HG03469 (cell line): Measurements from ENCODE around the gene MGAT1.
"Not testable (repeated sequence)": the region's sequence is repeated elsewhere in the genome, so short reads cannot be mapped to it uniquely, and the experiment has no call there.

Source experiments
- ATAC-seq: cut with Tn5 transposase; IDR thresholded peaks from one replicate; pipeline ENCODE4 v1.9.1; 2021; ENCODE audit warnings: mild to moderate bottlenecking, moderate library complexity, moderate number of reproducible peaks; ENCODE audit not compliant: unreplicated experiment

MGAT1 gene

DNA sequence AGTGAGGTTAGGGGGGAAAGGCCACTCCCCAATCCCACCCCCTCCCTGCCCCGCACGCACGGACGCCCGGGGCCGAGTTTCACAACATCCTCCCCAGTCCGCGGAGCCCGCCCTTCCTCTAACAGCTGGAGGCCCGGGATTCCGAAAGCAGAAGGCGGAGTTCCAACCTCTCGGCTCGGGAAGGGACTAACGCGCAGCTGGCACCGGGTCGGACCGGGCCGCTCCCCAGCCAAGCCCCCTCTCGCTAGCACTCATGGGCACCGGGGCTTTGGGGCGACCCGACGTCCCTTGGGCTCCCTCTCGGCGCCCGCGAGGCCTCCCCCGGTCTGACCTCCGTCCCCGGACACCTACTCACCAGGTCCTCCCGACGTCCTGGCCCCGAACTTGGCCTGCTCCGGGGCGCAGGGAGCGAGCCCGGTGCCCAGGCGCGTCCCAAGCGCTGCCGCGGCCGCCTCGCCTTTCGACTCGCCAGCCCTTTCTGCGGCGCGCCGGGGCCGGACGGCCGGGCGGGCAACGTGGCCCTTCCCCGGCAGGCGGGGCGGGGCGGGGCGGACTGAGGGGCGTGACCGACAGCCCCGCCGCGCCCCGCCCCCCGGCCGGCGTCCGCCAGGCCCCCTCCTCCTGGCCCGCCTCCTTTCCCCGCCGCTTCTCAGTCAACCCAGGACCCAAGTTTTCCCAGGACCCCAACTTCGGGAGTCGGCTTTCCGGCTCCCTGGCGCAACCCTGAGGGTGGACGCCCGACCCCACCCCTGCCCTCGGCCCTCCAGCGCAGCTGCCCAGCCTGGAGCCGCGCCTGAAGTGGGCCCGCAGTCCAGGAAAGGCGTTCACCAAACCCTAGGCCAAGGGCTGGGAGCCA is at the start of gene MGAT1:
Gene MGAT1, minus strand, starts transcription at position 482 of the 856 bp plus-strand sequence. CDS start 9,835 bp downstream, outside the sequence.
- no peak for ATAC-seq

DNA sequence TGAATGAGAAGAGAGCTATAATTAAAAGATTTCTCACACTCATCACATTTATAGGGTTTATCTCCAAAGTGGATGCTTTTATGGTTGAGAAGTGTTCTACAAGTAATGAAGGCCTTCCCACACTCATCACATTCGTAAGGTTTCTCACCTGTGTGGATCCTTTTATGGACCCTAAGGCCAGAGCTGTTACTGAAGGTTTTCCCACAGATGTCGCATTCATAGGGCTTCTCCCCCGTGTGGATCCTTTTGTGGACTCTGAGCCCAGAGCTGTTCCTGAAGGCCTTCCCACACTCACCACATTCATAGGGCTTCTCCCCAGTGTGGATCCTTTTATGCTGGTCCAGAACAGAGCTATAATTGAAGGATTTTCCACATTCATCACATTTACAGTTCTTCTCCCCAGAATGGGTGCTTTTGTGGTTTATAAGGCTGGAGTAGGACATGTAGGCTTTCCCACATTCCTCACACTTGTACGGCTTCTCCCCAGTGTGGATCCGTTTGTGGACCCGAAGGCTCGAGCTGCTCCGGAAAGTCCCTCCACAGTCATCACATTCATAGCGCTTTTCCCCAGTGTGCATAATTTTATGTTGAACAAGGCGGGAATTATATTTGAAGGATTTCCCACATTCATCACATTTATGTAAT is 48.0 kb upstream of the MGAT1 start:
- ATAC-seq = no peak

DNA sequence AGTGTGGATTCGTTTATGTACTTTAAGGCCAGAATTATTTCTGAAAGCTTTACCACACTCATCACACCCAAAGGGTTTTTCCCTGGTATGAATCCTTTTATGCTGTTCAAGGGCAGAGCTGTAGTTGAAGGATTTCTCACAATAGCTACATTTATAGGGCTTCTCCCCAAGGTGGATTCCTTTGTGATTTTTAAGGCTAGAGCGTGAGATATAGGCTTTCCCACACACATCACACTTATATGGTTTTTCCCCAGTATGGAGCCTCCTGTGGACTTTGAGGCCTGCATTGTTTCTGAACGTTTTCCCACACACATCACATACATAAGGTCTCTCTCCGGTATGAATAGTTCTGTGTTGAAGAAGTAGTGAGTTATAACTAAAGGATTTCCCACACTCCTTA is 47.2 kb upstream of the MGAT1 start:
- ATAC-seq = no peak

DNA sequence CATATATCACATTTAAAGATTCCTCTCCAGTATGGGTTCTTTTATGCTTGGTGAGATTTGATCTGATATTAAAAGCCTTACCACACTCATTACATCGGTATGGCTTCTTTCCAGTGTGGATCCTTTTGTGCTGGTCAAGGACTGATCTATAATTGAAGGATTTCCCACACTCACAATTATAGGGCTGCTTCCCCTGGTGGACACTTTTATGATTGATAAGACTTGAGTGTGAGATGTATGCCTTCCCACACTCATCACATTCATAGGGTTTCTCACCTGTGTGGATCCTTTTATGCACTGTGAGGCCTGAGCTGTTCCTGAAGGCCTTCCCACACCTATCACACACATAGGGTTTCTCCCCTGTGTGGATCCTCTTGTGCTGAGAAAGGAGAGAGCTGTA is 46.3 kb upstream of the MGAT1 start:
- ATAC-seq = no peak

DNA sequence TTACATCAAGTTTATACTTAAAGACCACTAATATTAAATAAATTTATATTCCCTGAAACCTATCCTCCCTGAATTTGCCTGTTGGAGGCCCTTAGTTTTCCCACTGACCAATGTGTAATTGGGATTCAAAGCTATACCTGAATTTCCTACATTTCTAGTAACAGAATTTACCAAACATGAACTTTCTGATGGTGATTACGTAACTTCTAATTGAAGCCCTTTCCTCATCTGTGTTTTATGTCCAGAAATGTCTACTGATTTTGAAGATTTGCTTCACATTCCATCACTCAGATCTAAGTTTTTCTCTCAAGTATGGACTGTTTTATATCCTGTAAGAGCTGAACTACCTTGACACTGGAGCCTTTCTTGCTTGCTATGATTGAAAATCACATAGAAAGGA is 45.7 kb upstream of the MGAT1 start:
- ATAC-seq = no peak

DNA sequence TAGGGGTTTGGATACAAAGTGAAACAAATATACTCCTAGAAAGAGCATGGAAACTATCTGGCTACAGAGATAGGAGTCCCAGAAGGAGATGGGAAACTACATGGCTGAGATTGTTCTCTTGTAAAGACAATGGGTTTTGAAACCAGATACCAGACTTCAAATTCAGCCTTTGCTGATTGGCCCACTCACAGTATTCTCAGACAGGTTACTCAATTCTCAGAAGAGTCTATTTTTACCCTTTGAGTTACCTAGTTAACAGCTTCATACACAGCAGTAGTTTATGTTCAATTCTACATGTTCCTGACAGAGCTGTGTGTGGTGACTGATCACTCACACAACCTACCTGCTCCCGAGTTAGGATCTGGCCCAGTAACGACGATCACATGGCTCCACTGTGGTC is 44.4 kb upstream of the MGAT1 start:
- ATAC-seq = no peak

DNA sequence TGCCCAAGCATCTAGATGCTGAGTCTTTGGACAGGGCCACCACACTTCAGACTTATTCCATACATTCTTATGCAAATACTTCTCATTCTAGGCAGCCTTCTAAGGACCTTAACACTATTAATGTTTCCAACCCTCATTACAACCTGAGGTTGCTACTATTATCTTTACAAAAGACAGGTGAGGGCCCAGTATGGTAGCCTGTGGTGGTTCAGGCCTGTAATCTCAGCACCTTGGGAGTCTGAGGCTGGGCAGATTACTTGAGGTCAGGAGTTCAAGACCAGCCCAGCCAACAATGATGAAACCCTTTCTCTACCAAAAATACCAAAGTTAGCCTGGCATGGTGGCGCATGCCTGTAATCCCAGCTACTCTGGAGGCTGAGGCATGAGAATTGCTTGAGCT is 42.3 kb upstream of the MGAT1 start:
- no peak for ATAC-seq

DNA sequence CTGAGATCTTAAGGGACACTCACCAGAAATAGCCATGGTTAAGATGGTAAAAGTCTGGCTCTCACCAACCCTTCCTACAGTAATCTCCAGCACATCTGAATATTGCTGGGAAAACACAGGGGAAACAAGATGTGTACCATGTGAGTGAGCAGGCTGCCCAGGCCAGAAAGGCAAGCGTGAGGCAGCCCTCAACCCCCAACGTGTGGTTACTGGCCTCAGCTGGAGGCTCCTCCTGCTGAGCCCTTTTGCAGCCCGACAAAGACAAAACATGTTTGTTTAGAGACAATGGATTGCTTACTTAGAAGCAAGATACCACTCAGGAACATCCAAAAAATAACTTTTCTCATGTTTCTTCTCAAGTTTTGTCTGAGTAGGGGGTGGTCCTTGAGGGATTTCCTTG is 41.8 kb upstream of the MGAT1 start:
- ATAC-seq = no peak

DNA sequence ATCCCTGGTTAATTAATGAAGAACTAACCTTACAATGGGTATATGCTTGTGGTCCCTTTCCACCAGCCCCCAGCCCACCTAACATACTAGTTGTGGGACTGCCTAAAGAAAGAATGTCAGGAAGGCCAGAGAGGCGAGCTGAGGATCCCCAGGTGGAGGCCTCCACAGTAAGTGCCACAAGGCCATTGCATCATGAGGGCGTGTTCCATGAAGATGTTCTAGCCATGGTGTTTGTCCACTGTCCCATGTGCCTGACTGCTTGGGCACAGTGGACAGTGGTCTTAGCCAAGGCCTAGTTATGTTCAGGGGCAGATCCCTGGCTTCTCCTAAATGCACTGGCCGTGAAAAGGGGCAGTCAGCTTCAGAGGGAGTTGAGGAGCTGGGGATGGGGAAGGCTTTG is 37.3 kb upstream of the MGAT1 start:
- no peak for ATAC-seq

DNA sequence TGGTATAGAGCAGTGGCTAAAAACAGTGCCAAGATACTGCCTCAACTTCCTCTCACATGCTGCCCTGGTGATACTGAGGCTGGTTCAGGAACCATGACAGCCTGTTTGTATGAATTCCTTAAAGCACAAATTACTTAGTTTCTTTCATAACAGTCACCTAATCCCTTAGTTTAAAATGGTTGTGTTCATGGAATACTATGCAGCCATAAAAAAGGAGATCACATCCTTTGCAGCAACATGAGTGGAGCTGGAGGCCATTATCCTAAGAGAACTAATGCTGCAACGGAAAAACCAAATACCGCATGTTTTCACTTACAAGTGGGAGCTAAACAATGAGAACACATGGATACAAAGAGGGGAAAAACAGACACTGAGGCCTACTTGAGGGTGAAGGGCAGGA is 36.6 kb upstream of the MGAT1 start:
- ATAC-seq = no peak

DNA sequence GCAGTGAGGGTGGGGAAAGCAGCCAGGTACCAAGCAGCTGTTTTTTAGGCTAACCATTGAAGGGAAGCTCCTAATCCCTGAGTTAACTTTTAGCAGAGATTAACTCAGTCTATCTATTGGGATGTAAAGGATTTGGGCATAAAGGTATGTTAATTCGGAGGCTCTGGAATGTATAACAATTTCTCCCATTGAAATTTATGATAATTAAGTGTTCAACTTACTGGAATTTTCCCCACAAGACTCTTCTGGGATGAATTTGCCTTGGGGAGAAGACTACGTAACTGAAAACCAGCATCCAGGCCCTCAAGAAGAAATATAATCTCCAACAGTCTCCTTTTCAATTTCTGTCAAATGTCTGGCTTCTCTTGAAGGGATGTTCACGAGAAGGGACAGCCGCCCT is 34.9 kb upstream of the MGAT1 start:
- ATAC-seq = no peak

DNA sequence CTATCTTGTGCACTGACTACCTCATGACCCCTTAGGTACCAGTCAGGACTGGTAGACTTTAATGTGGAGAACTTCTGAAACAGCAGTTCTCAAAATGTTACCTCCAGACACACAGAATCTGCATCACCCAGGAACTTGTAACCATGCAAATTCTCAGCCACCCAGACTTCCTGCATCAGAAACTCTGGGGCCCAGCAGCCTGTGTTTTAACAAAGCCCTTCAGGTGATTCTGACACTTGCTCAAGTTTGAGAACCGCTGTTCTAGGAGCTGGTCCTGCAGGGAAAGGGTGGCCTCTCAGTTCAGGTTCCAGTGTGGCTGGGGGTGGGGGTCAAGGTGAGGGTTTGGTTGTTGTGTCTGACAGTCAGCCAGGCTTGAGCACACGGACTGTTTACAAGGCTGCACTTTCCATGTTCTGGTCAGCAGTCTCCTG is 30.0 kb upstream of the MGAT1 start:
- ATAC-seq = peak; percentile 56

DNA sequence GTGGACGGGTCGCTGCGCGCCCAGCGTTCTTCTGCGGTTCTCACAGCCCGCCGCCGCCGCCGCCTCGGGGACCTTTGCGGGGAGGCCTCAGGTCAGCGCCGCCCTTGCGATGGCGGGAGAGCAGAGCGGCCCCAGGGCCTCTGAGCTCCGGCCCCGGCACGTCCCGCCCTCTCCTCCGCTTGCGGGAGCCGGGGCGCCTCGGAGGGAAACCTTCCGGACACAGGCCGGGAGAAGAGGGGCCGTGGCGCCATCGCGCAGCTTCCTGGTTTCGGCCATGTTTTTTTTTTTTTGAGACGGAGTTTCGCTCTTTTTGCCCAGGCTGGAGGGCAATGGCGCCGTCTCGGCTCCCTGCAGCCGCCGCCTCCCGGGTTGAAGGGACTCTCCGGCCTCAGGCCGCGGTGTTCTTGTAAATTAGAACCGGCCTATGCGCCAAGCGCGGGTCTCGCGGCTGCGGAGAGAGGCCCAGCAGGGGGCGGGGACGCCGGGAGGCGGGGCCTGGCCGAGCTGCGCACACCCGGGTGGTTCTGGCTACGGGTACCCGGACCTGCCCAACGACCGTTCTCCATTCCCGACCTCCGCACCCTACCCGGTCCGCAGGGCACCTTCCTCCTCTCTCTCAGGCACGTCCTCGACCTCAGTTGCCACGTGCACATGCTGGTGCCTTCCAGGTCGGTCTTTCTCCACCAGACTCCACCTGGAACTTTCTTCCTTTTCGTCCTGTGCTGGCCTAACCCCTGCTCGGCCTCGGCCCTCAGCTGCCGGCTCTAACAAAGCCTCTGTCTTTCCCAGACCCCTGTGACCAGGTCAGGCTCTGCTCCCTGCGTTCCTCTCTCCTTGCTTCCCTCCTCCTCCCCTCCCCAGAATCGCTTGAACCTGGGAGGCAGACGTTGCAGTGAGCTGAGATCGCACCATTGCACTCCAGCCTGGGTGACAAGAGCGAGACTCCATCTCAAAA is 28.8 kb upstream of the MGAT1 start:
- ATAC-seq = peak; percentile 48

DNA sequence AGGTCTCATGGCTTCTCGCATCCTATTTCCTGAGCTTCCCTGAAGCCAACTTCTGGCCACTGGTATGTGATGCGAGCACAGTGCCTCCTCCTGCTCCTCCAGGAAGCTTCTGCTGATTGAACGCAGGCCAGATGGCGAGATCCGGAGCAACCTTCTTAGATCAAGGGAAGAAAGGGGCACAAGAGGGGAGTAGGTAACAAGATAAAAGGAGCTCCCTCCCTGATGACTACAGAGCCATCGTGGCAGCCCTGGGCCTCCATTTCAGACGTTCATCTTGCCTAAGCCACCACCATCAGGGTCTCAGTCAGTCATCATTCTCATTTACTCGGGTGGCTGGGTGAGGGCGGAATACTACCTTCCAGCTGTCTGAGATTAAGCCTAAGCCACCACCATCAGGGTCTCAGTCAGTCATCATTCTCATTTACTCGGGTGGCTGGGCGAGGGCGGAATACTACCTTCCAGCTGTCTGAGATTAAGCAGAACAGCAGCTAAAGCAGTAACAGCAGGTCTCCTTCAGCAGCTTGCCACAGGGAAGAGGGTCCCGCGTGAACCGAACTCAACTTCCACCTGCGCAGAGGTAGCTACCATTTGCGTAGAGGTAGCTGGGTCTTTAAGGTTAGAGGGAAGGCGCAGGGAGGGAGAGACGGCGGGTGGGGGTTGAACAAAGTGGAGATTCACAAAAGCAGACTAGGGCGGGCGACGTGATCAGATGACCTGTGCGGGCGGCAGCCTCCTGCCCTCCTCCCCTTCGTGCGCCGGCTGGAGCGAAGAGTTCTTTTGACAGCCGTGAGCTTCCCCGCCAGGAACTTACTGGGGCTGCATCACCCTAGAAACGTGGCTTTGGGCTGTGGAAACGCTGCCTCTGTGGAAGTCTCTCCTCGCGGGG is 27.9 kb upstream of the MGAT1 start:
- peak; percentile 21 for ATAC-seq

DNA sequence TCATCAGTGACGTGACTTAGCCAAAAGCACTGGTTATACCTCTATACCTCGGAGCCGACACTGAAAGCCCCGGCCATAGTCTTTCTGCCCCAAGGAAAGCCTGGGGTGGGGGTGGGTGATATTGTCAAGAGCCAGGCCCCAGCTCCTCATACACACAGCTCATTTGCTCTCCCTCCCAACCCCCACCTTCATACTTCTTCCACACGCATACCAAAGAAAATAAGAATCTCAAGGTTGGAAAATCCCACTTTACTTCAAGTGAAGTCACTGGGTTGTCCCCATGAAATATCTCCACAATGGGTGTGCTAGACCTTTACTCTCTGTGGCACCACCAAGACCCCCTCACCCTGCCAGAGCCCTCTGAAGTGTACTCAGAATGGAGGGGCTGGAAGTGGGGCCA is 27.1 kb upstream of the MGAT1 start:
- no peak for ATAC-seq

DNA sequence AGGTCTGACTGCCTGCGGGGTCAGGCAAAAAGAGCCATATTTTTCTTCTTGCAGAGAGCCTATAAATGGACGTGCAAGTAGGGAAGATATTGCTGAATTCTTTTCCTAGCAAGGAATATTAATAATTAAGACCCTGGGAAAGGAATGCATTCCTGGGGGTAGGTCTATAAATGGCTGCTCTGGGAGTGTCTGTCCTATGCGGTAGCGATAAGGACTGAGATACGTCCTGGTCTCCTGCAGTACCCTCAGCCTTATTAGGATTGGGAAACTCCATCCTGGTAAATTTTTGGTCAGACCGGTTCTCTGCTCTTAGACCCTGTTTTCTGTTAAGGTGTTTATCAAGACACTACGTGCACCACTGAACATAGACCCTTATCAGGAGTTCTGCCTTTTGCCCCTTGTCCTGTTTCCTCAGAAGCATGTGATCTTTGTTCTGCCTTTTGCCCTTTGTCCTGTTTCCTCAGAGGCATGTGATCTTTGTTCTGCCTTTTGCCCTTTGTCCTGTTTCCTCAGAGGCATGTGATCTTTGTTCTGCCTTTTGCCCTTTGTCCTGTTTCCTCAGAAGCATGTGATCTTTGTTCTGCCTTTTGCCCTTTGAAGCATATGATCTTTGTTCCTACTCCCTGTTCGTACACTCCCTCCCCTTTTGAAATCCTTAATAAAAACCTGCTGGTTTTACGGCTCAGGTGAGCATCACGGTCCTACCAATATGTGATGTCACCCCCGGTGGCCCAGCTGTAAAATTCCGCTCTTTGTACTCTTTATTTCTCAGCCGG is 26.3 kb upstream of the MGAT1 start:
- ATAC-seq = not testable (repeated sequence)

DNA sequence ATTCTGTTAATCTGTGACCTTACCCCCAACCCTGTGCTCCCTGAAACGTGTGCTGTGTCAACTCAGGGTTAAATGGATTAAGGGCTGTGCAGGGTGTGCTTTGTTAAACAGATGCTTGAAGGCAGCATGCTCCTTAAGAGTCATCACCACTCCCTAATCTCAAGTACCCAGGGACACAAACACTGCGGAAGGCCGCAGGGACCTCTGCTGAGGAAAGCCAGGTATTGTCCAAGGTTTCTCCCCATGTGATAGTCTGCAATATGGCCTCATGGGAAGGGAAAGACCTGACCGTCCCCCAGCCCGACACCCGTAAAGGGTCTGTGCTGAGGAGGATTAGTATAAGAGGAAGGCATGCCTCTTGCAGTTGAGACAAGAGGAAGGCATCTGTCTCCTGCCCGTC is 24.8 kb upstream of the MGAT1 start:
- ATAC-seq = not testable (repeated sequence)

DNA sequence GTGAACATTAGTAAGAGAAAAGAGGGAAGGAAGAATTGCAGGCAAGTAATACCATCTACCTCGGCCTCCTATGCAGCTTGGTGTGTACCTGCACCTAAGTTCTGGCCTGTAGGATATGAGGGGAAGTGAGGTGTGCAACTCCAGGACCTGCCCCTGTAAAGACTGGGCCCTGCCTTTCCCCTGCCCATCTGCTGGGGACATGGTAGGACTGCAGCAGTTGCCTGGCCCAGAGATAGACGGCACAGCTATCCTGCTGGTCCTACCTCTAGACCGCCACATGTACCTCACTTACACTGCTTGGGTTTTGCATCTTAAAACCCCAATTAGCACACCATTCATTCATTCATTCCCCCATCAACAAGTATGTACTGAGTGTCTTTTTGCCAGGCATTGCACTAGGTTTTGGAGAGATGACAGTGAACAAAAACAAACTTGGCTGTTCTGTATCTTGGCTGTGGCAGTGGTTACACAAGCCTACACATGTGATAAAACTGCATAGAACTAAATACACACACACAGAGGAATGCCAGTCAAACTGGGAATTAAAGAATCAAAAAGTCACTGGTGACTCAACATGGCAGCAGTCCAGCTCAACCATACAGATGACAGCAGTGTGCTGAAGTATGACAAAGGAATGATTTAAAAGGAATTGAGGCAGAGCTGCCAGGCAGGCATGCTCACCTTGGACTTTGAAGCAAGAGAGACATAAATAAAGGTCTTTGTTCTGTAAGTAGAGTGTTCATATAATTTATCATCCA is 23.3 kb upstream of the MGAT1 start:
- no peak for ATAC-seq
